ENCODE results near the gene DDX59. TPM values are rescaled to one million over a fixed set of nuclear protein-coding genes. Genes with fewer than 3 reads are reported as not detected.

Gene DDX59
- total and polyA plus RNA-seq, 10 of the 15 experiments (the other 5 are each of a cell fraction or from before 2014, with no cell fraction given), result 17.3 to 42.1 (median 23.6) TPM

DNA sequence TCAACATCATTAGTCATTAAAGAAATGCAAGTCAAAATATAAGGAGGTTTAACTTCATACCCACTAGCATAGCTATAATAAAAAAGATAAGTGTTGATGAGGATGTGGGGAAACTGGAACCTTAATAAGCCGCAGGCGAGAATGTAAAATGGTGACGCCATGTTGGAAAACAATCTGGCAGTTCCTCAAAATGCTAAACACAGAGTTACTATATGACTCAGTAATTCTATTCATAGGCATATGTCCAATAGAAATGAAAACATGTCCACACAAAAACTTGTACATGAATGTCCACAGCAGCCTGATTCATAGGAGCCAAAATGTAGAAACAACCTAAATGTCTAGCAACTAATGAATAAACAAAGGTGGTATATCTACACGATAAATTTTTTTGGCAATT is 23.2 kb downstream of the DDX59 start:
- FAIRE-seq (peak; percentile 76), ATAC-seq (peak; percentile 61), DNase-seq (ENCODE audit: low read depth, low spot score) (no peak)
- H3K79me2 ChIP-seq (ENCODE audit: control insufficient read depth, insufficient read depth, low read length), result no peaks in the 10 kb centered on the region
- BruUV-seq (replicated peaks), result no TSS peak
- no peaks in the 10 kb centered on the region for H4K20me1 ChIP-seq (ENCODE audit: control insufficient read depth, insufficient read depth)
- ChIA-PET POLR2A (interaction anchor here (1.1 kb wide), 1 partner anchor 24 kb away, joined by 4 read pairs; no protein-coding TSS in a partner anchor), SMC1A (ENCODE audit: uncharacterized antibody, unreplicated experiment) (interaction anchor here (2.0 kb wide), 1 partner anchor 13 kb away, joined by 7 read pairs; no protein-coding TSS in a partner anchor), CTCF (interaction anchor here (0.7 to 1.6 kb wide), 2 partner anchors 13 to 157 kb away, joined by 3 read pairs; no protein-coding TSS in a partner anchor), RAD21 (ENCODE audit: unreplicated experiment) (interaction anchor here (2.5 kb wide), 1 partner anchor 19 kb away, joined by 7 read pairs; no protein-coding TSS in a partner anchor)
- intact Hi-C loops (cut with micrococcal nuclease; ENCODE audit: unreplicated experiment), result no loop called here
- H3K27me3 ChIP-seq (replicated peaks in 1 of 2; ENCODE audit: control insufficient read depth in 2 of 2, insufficient read depth in 2 of 2, low read length in 1 of 2), result no peaks in the 10 kb centered on the region
- H3K4me2 ChIP-seq (ENCODE audit: control insufficient read depth, insufficient read depth), result 0 out of 2 replicates have a peak overlapping the region, but pooled peaks have one; percentile 44
- H3K27ac ChIP-seq (ENCODE audit: control insufficient read depth, insufficient read depth), result peak overlapping the region; percentile 22; the same call in 1 of the 2 replicates
- in situ Hi-C loops (cut with MboI), result no loop called here
- no peaks in the 10 kb centered on the region for H3K4me1 ChIP-seq (ENCODE audit: control insufficient read depth, insufficient read depth, low read length)
- H3K4me3 ChIP-seq, result no peak overlapping the region
- no peaks in the 10 kb centered on the region for H3K9me3 ChIP-seq (replicated peaks; ENCODE audit: control insufficient read depth, insufficient read depth, low read length)
- WGBS (ENCODE audit: insufficient coverage, insufficient replicate concordance, low lambda C conversion rate, missing lambda C conversion rate), result 2% methylated on average over 4 of the region's 4 CpGs
- no peak overlapping the region for H3K9ac ChIP-seq (ENCODE audit: control insufficient read depth, insufficient read depth, low read length)
- H3K36me3 ChIP-seq (ENCODE audit: control insufficient read depth in 2 of 2, insufficient read depth in 2 of 2, low read length in 1 of 2), result peaks cover 0 to 11% of the 10 kb centered on the region in 2 experiments; a peak in 3 of 4 replicates
- H2AFZ ChIP-seq (ENCODE audit: control insufficient read depth, low read depth, low read length), result no peak overlapping the region; the same call in 1 of the 2 replicates
- no peak for TF ChIP-seq HDGF (IDR thresholded peaks at IDR 0.05)
- TF ChIP-seq RUNX3 (IDR thresholded peaks at IDR 0.05; ENCODE audit: low read length), result peak; percentile 68
- 0 out of 2 replicates have a peak, but pooled peaks have one; percentile 38 for TF ChIP-seq FOXM1 (IDR thresholded peaks at IDR 0.05; ENCODE audit: low read depth, low read length)
- TF ChIP-seq MEF2B (IDR thresholded peaks at IDR 0.05; ENCODE audit: partially characterized antibody, poor library complexity, severe bottlenecking), result peak; percentile 55
- TF ChIP-seq EED (IDR thresholded peaks at IDR 0.05; ENCODE audit: low read depth), result peak; percentile 74
- TF ChIP-seq ZNF207 (IDR thresholded peaks at IDR 0.05; ENCODE audit: borderline replicate concordance), result no peak
- TF ChIP-seq MTA3 (IDR thresholded peaks at IDR 0.05; ENCODE audit: borderline replicate concordance, low read length), result no peak
- peak; percentile 77; the same call in 1 of the 2 replicates for TF ChIP-seq MEF2A (IDR thresholded peaks at IDR 0.05; ENCODE audit: insufficient read depth, low read depth, low read length)
- TF ChIP-seq SPI1 (IDR thresholded peaks at IDR 0.05; ENCODE audit: borderline replicate concordance, insufficient read depth, low read depth, low read length), result peak; percentile 89
- TF ChIP-seq FOXK2 (IDR thresholded peaks at IDR 0.05), result no peak
- TF ChIP-seq IKZF1 (conservative IDR thresholded peaks at IDR 0.05), result peak; percentile 83
- peak; percentile 71 for TF ChIP-seq JUNB (IDR thresholded peaks at IDR 0.05)
- no peak for TF ChIP-seq TCF12 (IDR thresholded peaks at IDR 0.05; ENCODE audit: low read depth, low read length)
- TF ChIP-seq YY1 (IDR thresholded peaks at IDR 0.05; ENCODE audit: low read depth, low read length), result peak; percentile 83
- TF ChIP-seq IRF4 (IDR thresholded peaks at IDR 0.05; ENCODE audit: low read depth, low read length), result 0 out of 2 replicates have a peak, but pooled peaks have one; percentile 42
- TF ChIP-seq CREB1 (IDR thresholded peaks at IDR 0.05; ENCODE audit: low read depth), result 0 out of 2 replicates have a peak, but pooled peaks have one; percentile 20
- no peak for TF ChIP-seq NBN (IDR thresholded peaks at IDR 0.05)
- peak in 1 of 2 experiments; percentile 20; a peak in 1 of 4 replicates for TF ChIP-seq ETV6 (conservative IDR thresholded peaks at IDR 0.05 in 1 of 2, IDR thresholded peaks at IDR 0.05 in 1 of 2; ENCODE audit: borderline replicate concordance in 1 of 2, low read depth in 1 of 2)
- TF ChIP-seq, protein P1, sequence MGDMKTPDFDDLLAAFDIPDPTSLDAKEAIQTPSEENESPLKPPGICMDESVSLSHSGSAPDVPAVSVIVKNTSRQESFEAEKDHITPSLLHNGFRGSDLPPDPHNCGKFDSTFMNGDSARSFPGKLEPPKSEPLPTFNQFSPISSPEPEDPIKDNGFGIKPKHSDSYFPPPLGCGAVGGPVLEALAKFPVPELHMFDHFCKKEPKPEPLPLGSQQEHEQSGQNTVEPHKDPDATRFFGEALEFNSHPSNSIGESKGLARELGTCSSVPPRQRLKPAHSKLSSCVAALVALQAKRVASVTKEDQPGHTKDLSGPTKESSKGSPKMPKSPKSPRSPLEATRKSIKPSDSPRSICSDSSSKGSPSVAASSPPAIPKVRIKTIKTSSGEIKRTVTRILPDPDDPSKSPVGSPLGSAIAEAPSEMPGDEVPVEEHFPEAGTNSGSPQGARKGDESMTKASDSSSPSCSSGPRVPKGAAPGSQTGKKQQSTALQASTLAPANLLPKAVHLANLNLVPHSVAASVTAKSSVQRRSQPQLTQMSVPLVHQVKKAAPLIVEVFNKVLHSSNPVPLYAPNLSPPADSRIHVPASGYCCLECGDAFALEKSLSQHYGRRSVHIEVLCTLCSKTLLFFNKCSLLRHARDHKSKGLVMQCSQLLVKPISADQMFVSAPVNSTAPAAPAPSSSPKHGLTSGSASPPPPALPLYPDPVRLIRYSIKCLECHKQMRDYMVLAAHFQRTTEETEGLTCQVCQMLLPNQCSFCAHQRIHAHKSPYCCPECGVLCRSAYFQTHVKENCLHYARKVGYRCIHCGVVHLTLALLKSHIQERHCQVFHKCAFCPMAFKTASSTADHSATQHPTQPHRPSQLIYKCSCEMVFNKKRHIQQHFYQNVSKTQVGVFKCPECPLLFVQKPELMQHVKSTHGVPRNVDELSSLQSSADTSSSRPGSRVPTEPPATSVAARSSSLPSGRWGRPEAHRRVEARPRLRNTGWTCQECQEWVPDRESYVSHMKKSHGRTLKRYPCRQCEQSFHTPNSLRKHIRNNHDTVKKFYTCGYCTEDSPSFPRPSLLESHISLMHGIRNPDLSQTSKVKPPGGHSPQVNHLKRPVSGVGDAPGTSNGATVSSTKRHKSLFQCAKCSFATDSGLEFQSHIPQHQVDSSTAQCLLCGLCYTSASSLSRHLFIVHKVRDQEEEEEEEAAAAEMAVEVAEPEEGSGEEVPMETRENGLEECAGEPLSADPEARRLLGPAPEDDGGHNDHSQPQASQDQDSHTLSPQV (IDR thresholded peaks at IDR 0.05), result no peak
- TF ChIP-seq ATF7 (IDR thresholded peaks at IDR 0.05; ENCODE audit: low read depth), result peak; percentile 63; the same call in 1 of the 2 replicates
- TF ChIP-seq IKZF2 (IDR thresholded peaks at IDR 0.05), result peak; percentile 87 to 88
- peak; percentile 52; the same call in 1 of the 2 replicates for TF ChIP-seq MTA2 (IDR thresholded peaks at IDR 0.05; ENCODE audit: low read depth)

Data from GM12878 (cell line).